Glomerular visceral epithelial cell (primary cell): ENCODE data around the gene JARID2.
"Not testable (repeated sequence)": the region's sequence is repeated elsewhere in the genome, so short reads cannot be mapped to it uniquely, and the experiment has no call there.

ENCODE experiments used
- DNase-seq: peaks from one replicate; pipeline ENCODE4 v3.0.0-alpha.2; 2016; ENCODE audit errors: extremely low spot score

JARID2 gene

DNA sequence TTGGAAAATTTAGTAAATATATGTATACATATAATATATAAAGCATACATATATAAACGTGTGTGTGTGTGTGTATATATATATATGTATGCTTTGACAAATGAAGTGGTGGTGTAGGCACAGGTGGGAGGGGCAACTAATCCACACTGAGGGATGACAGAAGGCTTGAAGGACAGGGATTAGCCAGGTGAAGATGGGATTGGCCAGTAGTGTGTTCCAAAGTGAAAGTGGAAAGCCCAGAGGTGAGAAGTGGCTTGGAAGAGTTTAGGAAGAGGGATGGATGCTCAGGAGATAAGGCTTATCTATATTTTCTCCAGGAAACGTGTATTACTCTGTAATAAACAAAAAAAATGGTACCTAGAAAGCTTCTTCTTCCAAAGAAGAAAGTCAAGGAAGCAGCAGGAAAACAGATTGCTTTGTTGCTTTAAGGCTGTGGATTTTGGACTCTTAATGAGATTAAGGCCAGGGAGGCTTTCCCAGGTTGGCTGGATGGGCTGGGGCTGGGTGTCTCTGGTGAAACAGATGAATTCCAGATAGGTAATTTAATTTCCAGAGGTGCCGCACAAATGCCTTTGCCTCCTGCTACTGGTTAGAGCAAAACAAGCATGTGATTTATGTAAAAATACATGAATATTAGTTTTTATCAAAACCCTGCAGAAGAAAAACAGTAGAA lies 63.9 kb downstream of the JARID2 start:
- DNase-seq = no peak

DNA sequence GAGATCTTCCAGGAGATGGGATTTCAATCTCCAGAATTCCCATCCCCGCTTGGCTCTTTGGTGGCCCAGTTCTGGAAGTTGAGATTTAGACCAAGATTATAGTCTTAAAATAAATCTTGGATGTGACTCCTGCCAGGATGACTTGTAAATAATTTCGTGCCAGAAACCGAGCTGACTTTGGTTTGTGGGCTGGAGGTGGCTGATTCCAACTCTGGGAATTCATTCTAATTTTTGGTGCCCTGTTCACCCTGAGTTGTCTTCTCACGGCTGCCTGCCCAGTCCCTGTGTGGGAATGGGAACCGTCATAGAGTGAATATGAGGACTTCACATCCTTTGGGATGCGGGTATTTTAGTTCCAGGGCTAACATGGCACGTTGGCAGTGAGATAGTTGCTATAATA lies 64.8 kb downstream of the JARID2 start:
- no peak for DNase-seq

DNA sequence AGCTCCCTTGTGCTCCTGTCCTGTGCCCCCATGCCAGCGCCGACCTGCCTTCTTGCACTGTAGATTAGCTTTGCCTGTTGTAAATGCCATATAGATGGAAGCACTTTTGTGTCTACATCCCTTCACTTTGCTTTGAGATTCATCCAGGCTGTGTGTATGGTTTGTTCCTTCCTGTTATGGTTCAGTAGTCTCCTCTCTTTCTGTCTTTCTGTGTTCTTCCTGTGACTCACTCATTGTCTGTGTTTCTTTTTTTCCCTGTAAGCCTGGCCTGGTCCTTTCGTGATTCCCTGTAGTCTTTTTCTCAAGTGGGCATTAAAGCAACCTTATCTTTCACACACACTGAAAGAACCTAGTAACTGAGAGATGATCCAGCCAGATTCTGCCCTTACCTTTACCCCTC lies 66.6 kb downstream of the JARID2 start:
- peak; percentile 54 for DNase-seq

DNA sequence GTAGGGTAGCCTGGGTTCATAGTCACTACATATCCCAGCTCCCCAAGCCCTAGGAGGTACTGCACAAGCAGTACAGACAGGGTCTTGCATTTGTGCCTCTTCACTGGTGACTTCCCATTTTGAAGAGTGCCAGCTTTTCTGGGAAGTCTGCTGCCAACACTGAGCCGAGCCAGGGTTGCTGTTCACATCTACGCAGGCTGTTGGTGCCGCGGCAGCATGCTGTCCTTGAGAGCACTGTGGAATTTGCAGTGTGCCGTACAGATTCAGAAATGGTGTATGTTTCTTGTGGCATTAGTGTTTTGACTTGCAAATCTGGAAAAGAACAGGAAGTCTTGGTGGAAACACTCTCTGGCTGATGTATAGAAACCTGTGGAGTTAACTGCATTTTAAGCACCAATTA lies 67.5 kb downstream of the JARID2 start:
- no peak for DNase-seq

DNA sequence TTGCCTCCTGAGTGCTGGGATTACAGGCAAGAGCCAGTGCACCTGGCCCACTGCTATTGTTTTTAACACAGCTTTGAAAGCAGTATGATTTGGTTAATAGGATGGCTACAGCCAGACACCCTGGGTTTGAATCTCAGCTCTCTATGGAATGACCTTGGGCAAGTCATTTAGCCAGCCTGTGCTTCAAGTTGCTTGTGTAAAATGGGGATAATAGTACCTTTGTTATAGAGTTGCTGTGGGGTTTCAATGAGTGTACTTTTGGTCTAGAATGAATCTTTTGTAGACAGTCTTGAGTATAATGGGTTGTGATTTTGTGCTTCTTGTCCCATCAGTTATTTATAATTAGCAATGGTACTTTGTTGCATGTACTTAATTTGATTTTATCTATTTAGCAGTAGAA lies 70.9 kb downstream of the JARID2 start:
- no peak for DNase-seq

GRCh38 chr6:15317251-15317650 lies 71.4 kb downstream of the JARID2 start:
- DNase-seq = no peak

DNA sequence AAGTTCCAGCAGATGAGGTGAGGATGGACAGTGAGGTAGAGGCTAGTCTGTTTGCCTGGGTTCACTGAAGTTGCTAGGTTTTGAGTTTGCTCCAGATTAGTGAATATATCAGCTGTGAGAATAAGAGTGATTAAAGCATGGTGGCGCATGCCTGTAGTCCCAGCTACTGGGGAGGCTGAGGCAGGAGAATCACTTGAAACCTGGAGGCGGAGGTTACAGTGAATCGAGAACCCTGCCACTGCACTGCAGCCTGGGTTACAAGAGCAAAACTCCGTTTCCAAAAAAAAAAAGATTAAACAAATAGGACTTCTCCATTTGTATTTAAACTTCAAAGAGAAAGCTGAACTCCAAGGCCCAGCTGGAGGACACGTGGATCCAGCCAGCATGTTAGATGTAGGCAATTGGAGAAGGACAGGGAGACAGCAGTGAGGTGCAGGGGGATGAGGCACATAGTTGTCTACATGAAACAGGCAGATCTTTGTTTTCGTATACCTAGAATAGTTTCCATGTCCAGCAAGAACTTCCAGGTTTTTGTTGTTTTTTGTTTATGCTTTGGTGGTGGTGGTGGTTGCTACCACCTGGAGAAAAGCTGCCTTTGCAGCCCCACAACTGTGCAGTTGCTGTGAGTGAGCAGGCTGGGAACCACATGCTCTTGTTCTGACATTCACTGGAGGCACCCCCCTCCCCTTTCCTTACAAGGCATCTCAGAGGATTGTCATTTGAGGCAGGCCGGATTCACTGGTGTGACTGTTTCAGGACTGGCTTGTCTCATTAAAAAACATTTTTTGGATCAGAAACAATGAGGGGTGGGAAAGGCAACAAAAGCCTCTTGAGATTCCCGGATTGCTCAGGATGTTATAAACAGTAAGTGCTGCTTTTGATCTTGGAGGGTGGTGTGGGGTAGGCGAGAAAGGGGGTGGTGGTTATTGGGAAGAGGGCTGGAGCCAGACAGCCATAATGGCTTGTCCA lies 72.3 kb downstream of the JARID2 start:
- no peak for DNase-seq

DNA sequence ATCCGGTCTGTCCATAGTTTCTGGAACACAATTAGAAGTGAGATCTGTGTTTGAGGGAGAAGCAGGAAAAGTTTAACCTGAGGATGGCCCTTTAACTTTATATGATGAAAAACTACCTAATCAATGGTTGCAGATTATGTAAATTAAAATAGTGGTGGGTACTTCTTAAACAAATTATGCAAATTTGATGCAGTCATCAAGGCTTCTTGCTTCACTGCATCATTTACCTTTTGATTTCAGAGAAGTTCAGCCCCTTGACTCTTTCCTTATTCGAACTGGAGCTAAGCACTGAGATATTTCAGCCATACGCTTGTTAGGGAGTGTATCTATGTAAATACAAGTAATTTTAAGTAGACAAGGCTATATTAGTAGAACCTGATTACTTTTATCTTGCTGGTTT lies 73.8 kb downstream of the JARID2 start:
- no peak for DNase-seq

GRCh38 chr6:15320693-15321092 lies 74.8 kb downstream of the JARID2 start:
- DNase-seq = no peak

GRCh38 chr6:15322184-15322583 lies 76.3 kb downstream of the JARID2 start:
- no peak for DNase-seq

DNA sequence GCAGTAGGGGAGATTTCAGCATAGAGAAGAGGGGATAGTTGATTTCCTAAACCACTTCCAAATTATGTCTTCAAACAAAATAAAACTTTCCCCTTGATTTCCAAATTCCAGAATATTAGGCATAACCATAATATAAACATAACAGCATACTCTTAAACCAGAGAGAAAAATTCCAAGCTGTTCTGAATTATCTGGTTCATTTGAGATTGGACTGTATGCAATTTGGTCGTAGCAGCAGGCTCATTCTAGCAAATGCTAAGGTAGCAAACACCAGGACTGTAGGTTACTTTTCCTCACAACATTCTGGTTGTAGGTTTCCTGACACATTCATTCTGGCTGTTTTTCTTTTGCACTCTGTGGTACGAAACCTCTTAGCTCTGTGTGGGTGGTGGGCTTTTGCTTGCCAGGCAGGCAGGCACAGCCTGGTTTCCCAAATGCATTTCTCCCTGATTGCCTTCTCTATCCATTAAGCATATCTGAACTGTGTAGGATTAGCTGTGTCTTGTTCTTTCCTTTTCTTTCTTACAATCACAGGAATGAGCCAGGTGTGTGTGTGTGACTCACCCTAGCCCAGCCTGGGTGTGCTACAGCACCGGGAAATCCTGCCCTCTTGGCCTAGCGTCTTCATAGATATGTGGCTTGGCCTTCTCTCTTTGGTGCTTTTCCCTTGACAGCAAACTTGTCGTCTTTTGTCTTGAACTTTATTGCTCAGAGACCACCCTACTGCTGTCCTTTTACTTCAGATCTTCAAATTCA lies 77.1 kb downstream of the JARID2 start:
- peak; percentile 40 for DNase-seq

DNA sequence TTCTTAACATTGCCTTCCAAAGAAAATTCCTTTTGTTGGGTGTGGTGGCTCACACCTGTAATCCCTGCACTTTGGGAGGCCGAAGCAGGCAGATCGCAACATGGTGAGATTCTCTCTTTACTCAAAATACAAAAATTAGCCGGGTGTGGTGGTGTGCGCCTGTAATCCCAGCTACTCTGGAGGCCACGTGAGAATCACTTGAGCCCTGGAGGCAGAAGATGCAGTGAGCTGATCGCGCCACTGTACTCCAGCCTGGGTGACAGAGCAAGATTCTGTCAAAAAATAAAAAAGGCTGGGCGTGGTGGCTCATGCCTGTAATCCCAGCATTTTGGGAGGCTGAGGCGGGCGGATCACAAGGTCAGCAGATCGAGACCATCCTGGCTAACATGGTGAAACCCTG lies 77.7 kb downstream of the JARID2 start:
- not testable (repeated sequence) for DNase-seq

- no peak for DNase-seq
Observed at GRCh38 chr6:15324427-15324985, 78.6 kb downstream of the JARID2 start.

- no peak for DNase-seq
Observed at GRCh38 chr6:15325540-15325955, 79.7 kb downstream of the JARID2 start.

DNA sequence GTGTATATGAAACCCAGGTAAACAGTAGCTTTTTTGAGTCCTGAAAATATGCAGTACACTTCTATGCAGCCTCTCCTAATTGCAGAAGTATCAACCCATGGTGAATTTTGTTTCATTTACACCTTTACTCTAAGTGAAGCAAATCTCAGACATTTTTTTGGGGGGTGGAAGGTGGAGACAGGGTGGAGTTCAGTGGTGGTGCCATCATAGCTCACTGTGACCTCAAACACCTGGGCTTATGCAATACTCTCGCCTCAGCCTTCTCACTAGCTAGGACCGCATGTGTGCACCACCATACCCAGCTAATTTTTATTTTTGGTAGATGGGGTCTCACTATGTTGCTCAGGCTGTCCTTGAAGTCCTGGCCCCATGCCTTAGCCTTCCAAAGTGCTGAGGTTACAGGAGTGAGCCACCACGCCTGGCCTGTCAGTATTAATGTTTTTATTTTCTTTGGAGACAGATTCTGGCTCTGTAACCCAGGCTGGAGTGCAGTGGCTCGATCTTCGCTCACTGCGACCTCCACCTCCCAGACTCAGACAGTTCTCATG lies 80.3 kb downstream of the JARID2 start:
- DNase-seq = no peak

DNA sequence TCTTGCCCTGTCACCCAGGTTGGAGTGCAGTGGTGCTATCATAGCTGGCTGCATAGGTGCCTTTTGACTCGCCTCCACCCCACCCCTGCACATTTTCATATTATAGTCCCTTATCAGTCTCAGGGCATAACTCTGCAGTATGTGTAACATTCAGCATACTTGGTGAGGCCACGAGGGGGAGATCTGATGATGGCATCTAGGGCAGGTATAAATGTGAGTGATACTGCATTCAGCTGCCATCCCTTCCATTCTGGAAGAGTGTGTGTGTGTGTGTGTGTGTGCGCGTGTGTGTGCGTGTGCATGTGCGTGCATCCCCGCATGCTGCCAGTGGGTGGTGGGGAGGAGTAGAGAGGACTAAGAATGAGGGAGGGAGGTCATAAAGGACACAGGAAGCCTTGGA lies 81.4 kb downstream of the JARID2 start:
- DNase-seq = peak; percentile 24

DNA sequence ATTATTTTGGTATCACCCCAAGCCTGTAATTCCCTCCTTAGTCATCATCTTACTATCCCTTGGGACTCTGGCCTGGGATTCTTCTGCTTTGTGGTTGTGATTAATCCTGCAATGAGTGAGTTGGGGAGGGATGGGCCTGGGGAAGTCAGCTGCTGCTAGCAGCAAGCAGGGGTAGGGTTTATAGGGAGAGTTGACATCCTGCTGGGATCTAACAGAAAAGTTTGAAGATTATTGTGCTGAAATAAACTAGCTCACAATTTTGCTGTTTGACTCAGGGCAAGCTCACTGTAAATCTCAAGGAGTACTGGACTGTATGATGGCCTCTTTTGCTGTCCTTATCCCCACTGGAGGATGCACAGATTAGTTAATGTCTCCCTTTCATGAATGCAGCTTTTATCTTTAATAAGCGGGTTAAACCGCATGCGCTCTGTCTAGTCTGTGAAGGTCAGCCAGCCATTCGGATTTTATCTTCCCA lies 83.4 kb downstream of the JARID2 start:
- peak; percentile 82 for DNase-seq

DNA sequence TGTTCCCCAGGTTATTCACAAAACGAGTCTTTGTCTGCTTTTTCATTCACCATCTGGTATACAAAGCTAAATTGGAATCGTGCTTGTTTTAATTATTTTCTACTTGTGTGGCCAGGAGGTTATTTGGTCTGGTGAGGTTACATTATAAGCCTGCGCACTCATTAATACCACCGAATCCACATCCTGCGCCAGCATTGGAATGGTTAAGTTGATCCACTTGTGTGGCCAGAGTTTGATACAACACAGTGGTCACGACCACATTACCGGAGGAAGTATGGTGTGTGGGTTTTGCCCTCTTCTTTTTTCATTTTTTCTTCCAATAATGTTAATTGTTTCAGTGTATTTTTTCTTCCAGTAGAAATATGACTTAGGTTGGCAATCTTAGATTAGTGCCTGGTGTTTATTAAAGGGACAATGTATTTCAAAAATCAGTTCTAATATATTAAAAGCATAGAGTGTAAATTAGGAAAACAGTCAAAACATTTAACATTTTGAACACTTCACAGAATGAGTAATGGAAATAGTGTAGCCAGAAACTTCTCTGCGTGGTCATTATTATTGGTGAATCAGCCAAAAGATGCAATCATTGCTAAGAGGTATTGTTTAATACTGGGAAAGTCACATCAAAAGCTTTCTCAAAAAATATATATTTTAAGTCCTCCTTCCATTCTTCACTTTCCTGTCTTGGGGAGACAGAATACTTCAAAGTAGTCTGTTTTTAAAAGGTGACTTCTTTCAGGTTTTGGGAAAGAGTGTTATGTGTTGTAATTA lies 84.5 kb downstream of the JARID2 start:
- DNase-seq = peak; percentile 59

DNA sequence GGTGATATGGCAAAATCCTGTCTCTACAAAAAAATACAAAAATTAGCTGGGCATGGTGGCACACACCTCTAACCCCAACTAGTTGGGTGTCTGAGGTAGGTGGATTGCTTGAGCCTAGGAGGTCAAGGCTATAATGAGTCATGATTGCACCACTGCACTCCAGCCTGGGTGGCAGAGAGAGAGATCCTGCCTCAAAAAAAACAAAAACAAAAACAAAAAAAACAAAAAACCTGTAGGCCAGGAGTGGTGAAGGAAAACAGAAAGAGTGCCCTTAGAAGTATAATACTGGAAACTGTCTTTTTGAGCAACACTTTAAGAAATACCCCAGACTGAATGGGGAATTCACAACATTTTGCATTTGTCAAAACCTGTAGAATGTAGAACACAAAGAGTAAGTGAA lies 85.3 kb downstream of the JARID2 start:
- peak; percentile 21 for DNase-seq

DNA sequence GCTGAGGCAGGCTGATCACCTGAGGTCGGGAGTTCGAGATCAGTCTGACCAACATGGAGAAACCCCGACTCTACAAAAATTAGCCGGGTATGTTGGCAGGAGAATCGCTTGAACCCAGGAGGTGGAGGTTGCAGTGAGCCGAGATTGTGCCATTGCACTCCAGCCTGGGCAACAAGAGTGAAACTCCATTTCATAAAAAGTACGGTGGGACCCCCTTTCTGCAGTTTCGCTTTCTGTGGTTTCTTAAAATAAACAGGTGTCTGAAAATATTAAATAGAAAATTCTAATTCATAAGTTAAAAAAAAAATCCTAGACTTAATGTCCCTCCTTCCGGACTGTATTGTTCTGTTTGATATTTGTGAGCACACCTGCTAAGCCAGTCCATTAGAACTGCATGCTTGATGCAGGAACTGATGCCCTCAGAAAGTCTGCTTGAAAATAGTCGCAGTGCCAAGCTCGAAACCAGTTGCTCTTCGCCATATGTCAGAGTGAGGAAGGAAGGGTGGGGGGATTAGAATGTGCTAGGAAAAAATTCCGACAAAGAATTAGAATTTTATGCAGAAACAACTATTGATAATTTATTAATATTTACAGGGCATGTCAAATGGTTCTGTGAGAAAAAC lies 85.9 kb downstream of the JARID2 start:
- DNase-seq = no peak
